NCI-H2171 treated with DMSO at 0.1 percent for 48 hours (cell line): Measurements from ENCODE around the gene B2M.
"Not testable (repeated sequence)": the region's sequence is repeated elsewhere in the genome, so short reads cannot be mapped to it uniquely, and the experiment has no call there.

Source experiments
- DNase-seq: peaks from one replicate; lab custom pipeline; 2025; lab: John Stamatoyannopoulos, UW

Gene B2M

DNA sequence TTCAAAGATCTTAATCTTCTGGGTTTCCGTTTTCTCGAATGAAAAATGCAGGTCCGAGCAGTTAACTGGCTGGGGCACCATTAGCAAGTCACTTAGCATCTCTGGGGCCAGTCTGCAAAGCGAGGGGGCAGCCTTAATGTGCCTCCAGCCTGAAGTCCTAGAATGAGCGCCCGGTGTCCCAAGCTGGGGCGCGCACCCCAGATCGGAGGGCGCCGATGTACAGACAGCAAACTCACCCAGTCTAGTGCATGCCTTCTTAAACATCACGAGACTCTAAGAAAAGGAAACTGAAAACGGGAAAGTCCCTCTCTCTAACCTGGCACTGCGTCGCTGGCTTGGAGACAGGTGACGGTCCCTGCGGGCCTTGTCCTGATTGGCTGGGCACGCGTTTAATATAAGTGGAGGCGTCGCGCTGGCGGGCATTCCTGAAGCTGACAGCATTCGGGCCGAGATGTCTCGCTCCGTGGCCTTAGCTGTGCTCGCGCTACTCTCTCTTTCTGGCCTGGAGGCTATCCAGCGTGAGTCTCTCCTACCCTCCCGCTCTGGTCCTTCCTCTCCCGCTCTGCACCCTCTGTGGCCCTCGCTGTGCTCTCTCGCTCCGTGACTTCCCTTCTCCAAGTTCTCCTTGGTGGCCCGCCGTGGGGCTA, at the start of gene B2M, which contains the start of gene PATL2:
TSS of gene B2M (plus strand) at position 422 of the 647 bp plus-strand sequence. CDS start at position 452, 30 bp downstream.
TSS of gene PATL2 (minus strand) at position 228 of the 647 bp plus-strand sequence. CDS start 34,833 bp downstream, outside the sequence.
- peak; percentile 95 for DNase-seq

DNA sequence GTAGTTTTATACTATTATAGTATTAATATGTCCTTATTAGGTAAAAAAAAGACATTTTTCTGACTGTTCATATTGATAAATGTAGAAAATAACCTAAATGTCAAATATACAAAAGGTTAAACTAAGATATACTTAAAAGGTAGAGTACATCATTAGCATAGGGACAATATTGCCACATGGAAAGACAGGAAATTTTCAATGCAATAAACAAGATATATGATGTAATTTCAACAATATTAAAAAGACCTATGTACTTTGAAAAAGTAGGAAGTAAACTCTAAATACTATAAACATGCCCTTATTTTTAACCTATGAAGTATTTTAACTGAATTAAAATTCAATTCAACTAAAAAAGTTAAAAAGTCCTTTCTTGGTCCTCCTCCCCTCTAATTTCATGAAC, 49.7 kb upstream of the B2M start:
- no peak for DNase-seq

GRCh38 chr15:44662478-44663409, 48.6 kb upstream of the B2M start:
- DNase-seq, result peak; percentile 57

DNA sequence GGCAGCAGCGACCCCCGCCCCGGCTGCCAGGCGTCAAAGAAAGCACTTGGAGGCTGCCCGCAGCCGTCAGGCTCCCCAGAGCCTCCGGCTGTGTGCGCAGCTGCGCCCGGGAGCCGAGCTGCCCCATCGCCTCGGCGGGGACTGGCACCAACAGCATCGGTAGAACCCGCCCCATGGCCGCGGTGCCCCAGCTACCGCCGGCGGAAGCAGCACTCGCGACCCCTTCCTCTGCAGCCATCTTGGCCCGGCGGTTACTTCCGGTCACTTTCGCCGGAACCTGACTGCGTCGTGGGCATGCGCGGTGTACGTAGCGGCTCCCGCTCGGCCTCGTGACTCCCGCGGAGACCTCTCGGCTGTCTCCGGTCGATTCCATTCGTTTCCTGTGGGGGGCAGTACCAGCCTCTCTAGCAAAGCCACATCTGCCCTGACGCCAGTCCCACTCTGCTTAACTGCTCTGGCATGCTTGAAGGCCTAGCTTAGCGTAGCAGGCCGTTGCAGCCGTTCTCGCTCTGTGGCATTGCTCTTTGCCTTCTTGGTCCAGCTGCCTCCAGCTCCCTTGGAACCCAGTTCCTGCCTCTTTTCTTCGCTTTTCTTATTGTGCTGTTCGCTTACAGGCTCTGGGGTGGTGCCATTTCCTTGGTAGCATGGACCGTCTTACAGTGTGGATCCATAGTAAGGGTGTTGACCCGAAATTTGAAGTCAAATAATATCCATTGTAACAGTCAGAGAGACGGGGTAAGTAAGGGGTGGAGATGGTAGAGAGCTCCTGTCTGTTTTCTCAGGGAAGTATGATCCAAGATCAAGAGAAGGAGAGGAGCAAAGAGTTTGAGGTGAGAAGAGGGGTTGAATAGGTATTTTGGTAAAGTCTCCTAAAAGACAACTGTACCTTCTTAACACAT, 47.7 kb upstream of the B2M start, which contains the start of gene SPG11:
TSS of gene SPG11 (minus strand) at position 253 of the 899 bp plus-strand sequence. CDS start at position 238, 15 bp downstream.
- peak; percentile 95 for DNase-seq

DNA sequence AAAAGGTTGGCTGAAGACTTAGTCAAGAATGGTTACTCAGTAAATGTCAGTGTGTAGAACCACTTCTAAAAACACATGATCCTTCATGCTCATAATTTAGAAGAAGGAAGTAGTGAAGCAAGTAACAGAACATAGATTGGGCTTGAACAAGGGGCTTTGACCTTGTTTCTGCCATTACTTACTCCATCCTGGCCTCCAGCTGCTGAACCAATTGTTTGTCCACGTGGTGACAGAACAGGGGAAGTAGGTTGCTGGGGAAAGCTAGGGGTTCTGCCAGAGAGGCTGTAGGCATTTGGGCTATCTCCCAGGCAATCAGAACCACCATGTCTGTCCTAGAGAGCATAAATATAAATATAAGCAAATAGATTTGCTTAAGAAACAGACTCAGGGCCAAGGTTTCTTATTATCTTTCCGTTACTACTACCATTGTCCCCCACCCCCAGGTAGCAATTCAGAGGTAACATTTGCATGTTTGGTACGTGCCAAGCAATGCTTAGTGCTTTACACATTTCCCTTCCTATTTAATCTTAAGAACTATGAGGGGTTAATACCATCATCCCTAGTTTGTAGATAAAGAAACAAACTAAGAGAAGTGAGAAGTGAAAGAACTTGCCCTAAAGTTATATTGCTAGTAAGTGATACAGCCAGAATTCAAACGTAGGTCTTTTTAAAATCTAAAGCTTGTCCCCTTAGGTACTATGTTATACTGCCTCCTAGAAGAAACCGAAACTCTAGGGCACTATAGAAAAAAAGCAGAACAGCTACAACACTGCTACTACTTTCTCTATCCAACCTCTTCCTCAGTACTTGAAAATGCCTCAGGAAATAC, 44.9 kb upstream of the B2M start:
- DNase-seq, result no peak

DNA sequence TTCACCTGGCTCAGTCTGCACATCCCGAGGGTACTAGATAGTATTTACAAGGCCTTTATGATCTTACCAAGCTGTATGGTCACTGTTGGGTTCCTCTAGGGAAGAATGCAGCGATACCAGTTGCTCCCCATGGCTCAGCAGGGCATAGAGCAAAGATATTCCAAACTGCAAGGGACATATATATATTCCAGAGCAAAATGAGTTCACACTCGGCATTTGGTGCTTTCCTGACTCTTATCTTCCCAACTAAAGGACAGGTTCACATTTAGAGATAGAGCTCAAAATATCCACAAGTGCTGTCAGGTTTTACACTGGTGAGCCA, 44.3 kb upstream of the B2M start:
- no peak for DNase-seq

GRCh38 chr15:44668921-44669320, 42.4 kb upstream of the B2M start:
- no peak for DNase-seq

- DNase-seq, result no peak
These were observed 41.0 kb upstream of the B2M start for GRCh38 chr15:44670087-44670950.

- no peak for DNase-seq
These were observed 37.7 kb upstream of the B2M start for GRCh38 chr15:44673639-44674038.

GRCh38 chr15:44675911-44676310, 35.4 kb upstream of the B2M start:
- no peak for DNase-seq

GRCh38 chr15:44676676-44677075, 34.6 kb upstream of the B2M start:
- no peak for DNase-seq

- no peak for DNase-seq
These were observed 29.1 kb upstream of the B2M start for GRCh38 chr15:44682211-44682610.

- peak; percentile 75 for DNase-seq
These were observed 28.3 kb upstream of the B2M start for GRCh38 chr15:44682809-44683682.

DNA sequence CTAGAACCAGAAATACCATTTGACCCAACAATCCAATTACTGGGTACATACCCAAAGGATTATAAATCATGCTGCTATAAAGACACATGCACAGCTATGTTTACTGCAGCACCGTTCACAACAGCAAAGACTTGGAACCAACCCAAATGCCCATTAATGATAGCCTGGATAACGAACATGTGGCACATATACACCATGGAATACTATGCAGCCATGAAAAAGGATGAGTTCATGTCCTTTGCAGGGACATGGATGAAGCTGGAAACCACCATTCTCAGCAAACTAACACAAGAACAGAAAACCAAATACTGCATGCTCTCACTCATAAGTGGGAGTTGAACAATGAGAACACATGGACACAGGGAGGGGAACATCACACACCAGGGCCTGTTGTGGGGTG, 22.0 kb upstream of the B2M start:
- DNase-seq, result not testable (repeated sequence)

DNA sequence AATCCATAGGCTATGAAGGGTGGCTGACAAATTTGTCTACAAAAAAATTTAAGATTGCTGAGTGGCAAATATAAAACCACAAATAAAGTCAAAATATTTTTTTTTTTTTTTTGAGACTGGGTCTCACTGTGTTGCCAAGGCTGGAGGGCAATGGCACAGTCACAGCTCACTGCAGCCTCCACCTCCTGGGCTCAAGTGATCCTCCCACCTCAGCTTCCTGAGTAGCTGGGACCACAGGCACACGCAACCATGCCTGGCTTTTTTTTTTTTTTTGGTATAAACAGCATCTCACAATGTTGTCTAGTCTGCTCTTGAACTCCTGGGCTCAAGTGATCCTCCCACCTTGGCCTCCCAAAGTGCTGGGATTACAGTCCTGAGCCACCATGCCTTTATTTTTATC, 21.1 kb upstream of the B2M start:
- DNase-seq, result not testable (repeated sequence)

DNA sequence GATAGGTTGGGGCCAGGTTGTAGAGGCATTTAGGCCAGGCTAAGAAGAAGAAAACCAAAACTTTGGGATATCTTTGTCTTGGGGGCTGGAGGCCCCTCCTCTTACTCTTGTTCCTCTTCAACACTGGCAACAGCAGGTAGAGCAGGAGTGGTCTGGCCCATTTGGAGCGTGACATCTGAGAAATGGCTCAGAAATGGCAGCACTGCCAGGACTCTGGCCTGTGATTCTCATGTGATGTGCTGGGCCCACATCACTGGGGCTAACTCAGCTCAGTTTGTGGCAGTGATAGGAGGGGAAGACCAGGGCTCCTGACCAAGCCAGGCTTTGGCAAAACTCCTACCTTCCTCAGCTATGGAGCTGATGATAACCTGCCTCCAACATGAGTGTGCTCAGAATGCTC, 18.7 kb upstream of the B2M start:
- DNase-seq, result no peak

GRCh38 chr15:44694416-44694815, 16.9 kb upstream of the B2M start:
- DNase-seq, result no peak

- DNase-seq, result no peak
These were observed 16.0 kb upstream of the B2M start for GRCh38 chr15:44695294-44695693.

- no peak for DNase-seq
These were observed 14.3 kb upstream of the B2M start for GRCh38 chr15:44697014-44697413.
